Lung (tissue), 12 donors: ENCODE results near the gene NPAS3. TPM values are rescaled to one million over a fixed set of nuclear protein-coding genes. Genes with fewer than 3 reads are reported as not detected.
A peak's percentile ranks its signal among the peaks of the same experiment; 100 is the strongest.

ENCODE experiments used
- ATAC-seq: fragments of 200-7000 bp; cut with Tn5 transposase; one replicate; pipeline ENCODE4 v1.9.1; 2020; ENCODE audit warnings: moderate number of reproducible peaks; ENCODE audit not compliant: insufficient read depth, low FRiP score
- DNase-seq, 3 donors: peaks; one replicate each; pipeline ENCODE4 v3.0.0-alpha.2; 2013 to 2017
- H3K27ac ChIP-seq, 2 donors: one replicate each; pipeline ENCODE4 v1.5.1; 2013; ENCODE audit warnings: mild to moderate bottlenecking in 2 of 2, moderate library complexity in 2 of 2, control low read depth in 1 of 2, inconsistent platforms in 1 of 2, low read depth in 1 of 2, low read length in 1 of 2
- H3K27me3 ChIP-seq, 3 donors: one replicate each; pipeline ENCODE4 v1.5.1; 2013; ENCODE audit warnings: low read length in 2 of 3; ENCODE audit not compliant: control insufficient read depth in 3 of 3, insufficient read depth in 3 of 3
- H3K36me3 ChIP-seq, 4 donors: one replicate each; pipeline ENCODE4 v1.5.1; 2013; ENCODE audit warnings: low read length in 4 of 4, mild to moderate bottlenecking in 1 of 4, moderate library complexity in 1 of 4; ENCODE audit not compliant: control insufficient read depth in 4 of 4, insufficient read depth in 4 of 4
- H3K4me1 ChIP-seq, 5 donors: one replicate each; pipeline ENCODE4 v1.5.1; 2013; ENCODE audit warnings: low read length in 5 of 5, mild to moderate bottlenecking in 2 of 5, moderate library complexity in 1 of 5; ENCODE audit not compliant: control insufficient read depth in 5 of 5, insufficient read depth in 5 of 5
- H3K4me3 ChIP-seq: one replicate; pipeline ENCODE4 v1.5.1; 2013; ENCODE audit warnings: mild to moderate bottlenecking, control low read depth, moderate library complexity
- H3K9ac ChIP-seq, 2 donors: one replicate each; pipeline ENCODE4 v1.5.1; 2013; ENCODE audit warnings: low read length in 2 of 2, control low read depth in 1 of 2; ENCODE audit not compliant: insufficient read depth in 1 of 2
- H3K9me3 ChIP-seq, 4 donors: one replicate each; pipeline ENCODE4 v1.5.1; 2013; ENCODE audit warnings: low read length in 3 of 4, mild to moderate bottlenecking in 1 of 4, moderate library complexity in 1 of 4; ENCODE audit not compliant: control insufficient read depth in 4 of 4, insufficient read depth in 3 of 4
- WGBS, 2 donors: extraction: QIAGEN DNeasy Blood & Tissue Kit; methylation state at CpG; one replicate each; pipeline ENCODE4 v1.1.7; 2013; 5-methylcytosine and 5-hydroxymethylcytosine counted together
- polyA plus RNA-seq, 2 donors: library from polyadenylated mRNA; stranded (reverse); fragments of 200-250 nt; gene quantifications; one replicate each; pipeline ENCODE4 v1.2.1, GENCODE V29; 2013
- total RNA-seq, 2 donors: library from RNA; depleted of rRNA in 1 of 2; stranded (reverse); fragments of >200 nt in 1 of 2; gene quantifications; one replicate each; pipeline ENCODE4 v1.2.1, GENCODE V29; 2014 to 2021
- TF ChIP-seq, protein P1 (sequence below): IDR thresholded peaks from 2 replicates; pipeline ENCODE4 v1.5.1; 2012; ENCODE audit warnings: mild to moderate bottlenecking; ENCODE audit errors: control extremely low read depth, extremely low read depth
- donor health status: control.
- donor health status: control.
- donor health status: Bipolar disorder and iron deficiency.
- donor health status: healthy.
- donor health status: DM: yes; HTN: yes; CAD: no.

NPAS3 gene
- total and polyA plus RNA-seq, 4 donors, result 0.13 to 0.48 (median 0.33) TPM

DNA sequence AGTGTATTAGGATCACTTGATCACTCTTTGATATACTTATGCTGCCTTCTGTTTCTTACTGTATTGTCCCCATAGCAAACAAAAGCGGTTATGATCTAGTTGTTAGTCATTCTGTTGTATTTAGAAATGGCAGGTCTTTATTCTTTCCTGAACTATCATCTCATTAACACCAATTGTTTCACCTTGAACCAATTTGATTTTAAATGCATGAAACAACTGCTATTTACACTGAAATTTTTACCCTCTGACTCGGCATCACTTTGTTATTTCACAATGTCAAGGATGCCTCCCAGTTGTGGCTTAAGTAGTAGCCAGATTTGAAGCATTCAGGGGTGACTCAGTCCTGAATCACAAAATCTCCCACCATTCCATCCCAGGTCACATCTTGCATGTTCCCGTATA lies 708.7 kb downstream of the NPAS3 start:
- Histone ChIP-seq H3K4me1 (peaks cover 0 to 2% (median 0%) of the 10 kb centered on the region in 5 donors), H3K27ac (no peak overlapping the region), H3K4me3 (no peak overlapping the region), H3K36me3 (no peaks in the 10 kb centered on the region), H3K27me3 (peaks cover 0 to 7% (median 2%) of the 10 kb centered on the region in 3 donors), H3K9ac (no peak overlapping the region), H3K9me3 (peaks cover 0 to 1% (median 0%) of the 10 kb centered on the region in 4 donors)
- peak; percentile 36 for ATAC-seq
- WGBS, 2 donors, result 79 to 85% methylated on average over 3 of the region's 3 CpGs
- TF ChIP-seq, protein P1, sequence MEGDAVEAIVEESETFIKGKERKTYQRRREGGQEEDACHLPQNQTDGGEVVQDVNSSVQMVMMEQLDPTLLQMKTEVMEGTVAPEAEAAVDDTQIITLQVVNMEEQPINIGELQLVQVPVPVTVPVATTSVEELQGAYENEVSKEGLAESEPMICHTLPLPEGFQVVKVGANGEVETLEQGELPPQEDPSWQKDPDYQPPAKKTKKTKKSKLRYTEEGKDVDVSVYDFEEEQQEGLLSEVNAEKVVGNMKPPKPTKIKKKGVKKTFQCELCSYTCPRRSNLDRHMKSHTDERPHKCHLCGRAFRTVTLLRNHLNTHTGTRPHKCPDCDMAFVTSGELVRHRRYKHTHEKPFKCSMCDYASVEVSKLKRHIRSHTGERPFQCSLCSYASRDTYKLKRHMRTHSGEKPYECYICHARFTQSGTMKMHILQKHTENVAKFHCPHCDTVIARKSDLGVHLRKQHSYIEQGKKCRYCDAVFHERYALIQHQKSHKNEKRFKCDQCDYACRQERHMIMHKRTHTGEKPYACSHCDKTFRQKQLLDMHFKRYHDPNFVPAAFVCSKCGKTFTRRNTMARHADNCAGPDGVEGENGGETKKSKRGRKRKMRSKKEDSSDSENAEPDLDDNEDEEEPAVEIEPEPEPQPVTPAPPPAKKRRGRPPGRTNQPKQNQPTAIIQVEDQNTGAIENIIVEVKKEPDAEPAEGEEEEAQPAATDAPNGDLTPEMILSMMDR, result no peak
- DNase-seq, result no peak

DNA sequence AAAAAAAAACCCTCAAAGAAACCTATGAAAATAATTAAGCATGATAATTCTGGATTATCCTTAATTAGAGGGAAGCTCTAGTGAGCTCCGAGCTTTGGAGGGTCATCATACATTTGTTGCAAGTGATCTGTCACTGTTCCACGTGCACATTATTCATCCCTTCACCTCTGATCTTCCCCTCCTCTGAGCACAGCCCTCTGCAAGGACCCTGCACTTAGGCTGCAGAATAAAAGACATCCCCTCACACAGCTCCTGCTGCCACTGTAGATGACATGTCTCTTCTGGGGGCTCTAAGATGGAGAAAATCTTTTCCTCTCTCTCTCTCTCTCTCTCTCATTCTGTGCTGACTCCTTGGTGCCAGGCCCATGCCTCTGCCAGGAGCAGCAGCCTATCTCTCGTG lies 711.8 kb downstream of the NPAS3 start:
- H3K36me3 ChIP-seq, result no peaks in the 10 kb centered on the region
- 66 to 70% methylated on average over 3 of the region's 3 CpGs for WGBS, 2 donors
- no peak overlapping the region for H3K4me3 ChIP-seq
- no peaks in the 10 kb centered on the region for H3K4me1 ChIP-seq
- DNase-seq (no peak), ATAC-seq (no peak)
- H3K27ac ChIP-seq, result no peak overlapping the region
- TF ChIP-seq, protein P1, result no peak
- H3K9me3 ChIP-seq, result peaks cover 0 to 1% (median 0%) of the 10 kb centered on the region in 4 donors
- H3K9ac ChIP-seq, result no peak overlapping the region
- no peaks in the 10 kb centered on the region for H3K27me3 ChIP-seq

- Histone ChIP-seq H3K9ac (no peak overlapping the region), H3K9me3 (peaks cover 0 to 1% (median 0%) of the 10 kb centered on the region in 4 donors), H3K36me3 (no peaks in the 10 kb centered on the region), H3K27me3 (no peaks in the 10 kb centered on the region), H3K4me1 (no peaks in the 10 kb centered on the region), H3K27ac (no peak overlapping the region), H3K4me3 (no peak overlapping the region)
- ATAC-seq (no peak), DNase-seq (no peak)
- WGBS, 2 donors, result 79 to 89% methylated on average over 11 of the region's 11 CpGs
- TF ChIP-seq, protein P1, result no peak
Observed at GRCh38 chr14:33652566-33653307, 714.1 kb downstream of the NPAS3 start.

GRCh38 chr14:33653308-33653695 lies 714.6 kb downstream of the NPAS3 start:
- Histone ChIP-seq H3K4me1 (no peaks in the 10 kb centered on the region), H3K27me3 (no peaks in the 10 kb centered on the region), H3K27ac (no peak overlapping the region), H3K9me3 (peaks cover 0 to 1% (median 0%) of the 10 kb centered on the region in 4 donors), H3K36me3 (no peaks in the 10 kb centered on the region), H3K4me3 (no peak overlapping the region), H3K9ac (no peak overlapping the region)
- TF ChIP-seq, protein P1, result no peak
- 83 to 86% methylated on average over 6 of the region's 6 CpGs for WGBS, 2 donors
- ATAC-seq (no peak), DNase-seq (no peak)
